HL-60 (cell line): Measurements from ENCODE around the gene RAX2.

ENCODE experiments used
- DNase-seq, 2 experiments: peaks; one replicate each; pipeline ENCODE4 v3.0.0-alpha.2; 2010 to 2020; ENCODE audit warnings: low read depth in 1 of 2, low spot score in 1 of 2
- H3K27ac ChIP-seq: fragments of 250-450 bp; sonication (Bioruptor Pico); replicated peaks from 2 replicates; pipeline ENCODE4 v1.5.1; 2020; ENCODE audit warnings: mild to moderate bottlenecking, moderate library complexity
- H3K27me3 ChIP-seq: fragments of 250-450 bp; sonication (Bioruptor Pico); 2 replicates; pipeline ENCODE4 v1.5.1; 2021; ENCODE audit warnings: mild to moderate bottlenecking, moderate library complexity; ENCODE audit not compliant: insufficient read depth, poor library complexity, severe bottlenecking
- H3K4me3 ChIP-seq: replicated peaks from 2 replicates; pipeline ENCODE4 v1.5.1; 2011; ENCODE audit warnings: mild to moderate bottlenecking, control low read depth, low read length; ENCODE audit not compliant: insufficient read depth
- CTCF ChIP-seq: IDR thresholded peaks from one replicate; pipeline ENCODE4 v1.5.1; 2011; ENCODE audit warnings: low read length, control low read depth, inconsistent platforms; ENCODE audit not compliant: insufficient read depth
- GABPA ChIP-seq: IDR thresholded peaks from 2 replicates; pipeline ENCODE4 v1.6.1; 2012; ENCODE audit warnings: low read depth
- POLR2AphosphoS5 ChIP-seq: IDR thresholded peaks from 2 replicates; pipeline ENCODE4 v1.6.1; 2012; ENCODE audit warnings: low read depth
- REST ChIP-seq: IDR thresholded peaks from 2 replicates; pipeline ENCODE4 v1.6.1; 2012; ENCODE audit warnings: low read depth; ENCODE audit not compliant: insufficient replicate concordance
- SPI1 ChIP-seq: IDR thresholded peaks from 2 replicates; pipeline ENCODE4 v1.6.1; 2012; ENCODE audit warnings: low read depth, mild to moderate bottlenecking, borderline replicate concordance

The RAX2 gene

GRCh38 chr19:3785938-3786824, 14.2 kb upstream of the RAX2 start, which contains the start of gene MATK:
TSS of gene MATK (minus strand) at chr19:3786381. CDS start at chr19:3785135, 1,246 bp downstream.
- peak; percentile 55 to 75 for DNase-seq
- TF ChIP-seq GABPA: no peak
- TF ChIP-seq SPI1: peak; percentile 76
- H3K4me3 ChIP-seq: peak within 1 kb of the TSS; percentile 49
- H3K27me3 ChIP-seq: peaks cover 2% of the 10 kb centered on the region
- H3K27ac ChIP-seq: peak within 1 kb of the TSS; percentile 73

- H3K27me3 ChIP-seq: peaks cover under 1% of the 10 kb centered on the region
- peak; percentile 44 to 78 for DNase-seq
- H3K27ac ChIP-seq: peak overlapping the region; percentile 73
- H3K4me3 ChIP-seq: peak overlapping the region; percentile 49
- TF ChIP-seq POLR2AphosphoS5 (peak; percentile 44; the same call in 1 of the 2 replicates), CTCF (no peak)
Measured at GRCh38 chr19:3785451-3785937, 13.5 kb upstream of the RAX2 start.

GRCh38 chr19:3784607-3785450, 12.8 kb upstream of the RAX2 start:
- Histone ChIP-seq H3K4me3 (peak overlapping the region; percentile 49), H3K27me3 (no peaks in the 10 kb centered on the region), H3K27ac (peak overlapping the region; percentile 73)
- no peak for DNase-seq
- TF ChIP-seq POLR2AphosphoS5 (no peak), SPI1 (peak; percentile 52; the same call in 1 of the 2 replicates)

GRCh38 chr19:3783660-3784584, 11.9 kb upstream of the RAX2 start:
- TF ChIP-seq REST: no peak
- no peak for TF ChIP-seq POLR2AphosphoS5
- TF ChIP-seq SPI1: no peak
- no peak for TF ChIP-seq CTCF
- no peak for TF ChIP-seq GABPA
- Histone ChIP-seq H3K27me3 (no peaks in the 10 kb centered on the region), H3K4me3 (no peak overlapping the region), H3K27ac (no peak overlapping the region)
- no peak for DNase-seq
